Peyer's patch (tissue), 4 donors: ENCODE results near the gene MTARC2. TPM values are rescaled to one million over a fixed set of nuclear protein-coding genes. Genes with fewer than 3 reads are reported as not detected.

Experiments used
- DNase-seq, 3 donors: peaks; one replicate each; pipeline ENCODE4 v3.0.0-alpha.2; 2017 to 2019
- H3K27ac ChIP-seq, 4 donors: fragments of 200-600 bp; sonication (generic); one replicate each; pipeline ENCODE4 v1.5.1; 2016 to 2019
- H3K27me3 ChIP-seq, 2 donors: fragments of 200-600 bp; sonication (generic); one replicate each; pipeline ENCODE4 v1.5.1; 2019
- H3K36me3 ChIP-seq, 3 donors: fragments of 200-600 bp; sonication (generic); one replicate each; pipeline ENCODE4 v1.5.1; 2016 to 2019
- H3K4me1 ChIP-seq, 4 donors: fragments of 200-600 bp; sonication (generic); one replicate each; pipeline ENCODE4 v1.5.1; 2016 to 2019
- H3K4me3 ChIP-seq, 4 donors: fragments of 200-600 bp; sonication (generic); 1 replicate in 3 of 4; 2 replicates in 1 of 4; pipeline ENCODE4 v1.5.1; 2016 to 2019; ENCODE audit warnings: mild to moderate bottlenecking in 1 of 4
- H3K9me3 ChIP-seq, 4 donors: fragments of 200-600 bp; sonication (generic); one replicate each; pipeline ENCODE4 v1.5.1; 2016 to 2019; ENCODE audit warnings: mild to moderate bottlenecking in 1 of 4
- CTCF ChIP-seq, 6 experiments: fragments of 450-650 bp in 4 of 6; fragments of 200-600 bp in 2 of 6; sonication (generic) in 1 of 6; IDR thresholded peaks; one replicate each; pipeline ENCODE4 v1.5.1; 2017 to 2019; ENCODE audit warnings: antibody characterized with exemption in 6 of 6, mild to moderate bottlenecking in 3 of 6, moderate library complexity in 1 of 6
- POLR2A ChIP-seq, 2 donors: fragments of 450-650 bp; IDR thresholded peaks; one replicate each; pipeline ENCODE4 v1.5.1; 2017; ENCODE audit warnings: antibody characterized with exemption in 2 of 2, mild to moderate bottlenecking in 2 of 2, moderate library complexity in 2 of 2
- total RNA-seq, 4 donors: library from RNA; depleted of rRNA; stranded (reverse); fragments of >200 nt; gene quantifications; one replicate each; pipeline ENCODE4 v1.1.0, GENCODE V29; 2016

The MTARC2 gene
- total RNA-seq, 4 donors from 2014 or later: 47.9 to 96.0 (median 91.1) TPM

GRCh38 chr1:220824031-220824989 lies 76.2 kb downstream of the MTARC2 start:
- Histone ChIP-seq H3K4me1 (no peaks in the 10 kb centered on the region), H3K36me3 (no peaks in the 10 kb centered on the region), H3K27ac (no peak overlapping the region), H3K27me3 (no peaks in the 10 kb centered on the region), H3K9me3 (no peaks in the 10 kb centered on the region), H3K4me3 (no peak overlapping the region)
- DNase-seq: no peak
- no peak for TF ChIP-seq POLR2A (IDR thresholded peaks at IDR 0.05)
- TF ChIP-seq CTCF (IDR thresholded peaks at IDR 0.05): no peak

DNA sequence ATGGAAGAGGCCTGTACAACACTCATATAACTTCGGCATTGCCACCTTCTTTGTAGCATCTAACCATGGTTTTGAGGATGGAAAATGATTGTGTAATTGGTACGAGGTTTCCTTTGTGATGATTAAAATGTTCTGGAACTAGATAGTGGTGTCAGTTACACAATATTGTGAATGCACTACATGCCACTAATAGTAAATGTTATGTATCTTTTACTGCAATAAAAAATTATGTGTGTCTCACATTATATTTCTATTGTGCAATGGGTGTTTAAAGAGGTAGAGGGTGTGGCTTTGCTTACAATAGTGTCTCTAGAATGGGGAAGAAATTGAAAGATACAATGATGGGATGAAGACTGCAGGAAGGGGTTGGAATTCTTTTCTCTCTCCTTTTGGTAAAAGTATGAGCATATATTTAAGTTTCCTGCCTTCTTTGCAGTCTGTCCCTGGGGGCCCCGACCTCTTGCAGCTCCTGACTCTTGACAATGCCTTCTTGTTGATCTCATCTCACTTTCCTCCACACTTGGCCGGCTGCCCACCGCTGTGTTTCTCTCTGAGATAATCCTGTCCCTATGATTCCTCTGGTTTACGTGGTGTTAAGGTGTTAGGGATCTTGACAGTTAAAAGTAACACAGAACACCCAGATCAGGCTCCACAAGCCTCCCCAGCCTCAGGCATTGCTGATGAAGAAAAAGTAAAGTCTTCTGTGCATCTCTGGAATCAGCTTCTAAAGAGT lies 77.9 kb downstream of the MTARC2 start:
- TF ChIP-seq POLR2A (IDR thresholded peaks at IDR 0.05) (no peak), CTCF (IDR thresholded peaks at IDR 0.05) (no peak)
- no peak for DNase-seq

GRCh38 chr1:220826729-220827128 lies 78.6 kb downstream of the MTARC2 start:
- Histone ChIP-seq H3K4me1 (no peaks in the 10 kb centered on the region), H3K27ac (no peak overlapping the region), H3K36me3 (no peaks in the 10 kb centered on the region), H3K9me3 (no peaks in the 10 kb centered on the region), H3K27me3 (no peaks in the 10 kb centered on the region), H3K4me3 (no peak overlapping the region)
- TF ChIP-seq POLR2A (IDR thresholded peaks at IDR 0.05): no peak
- no peak for TF ChIP-seq CTCF (IDR thresholded peaks at IDR 0.05)
- DNase-seq: no peak

More for the DNA sequence above, 77.9 kb downstream of the MTARC2 start:
- Histone ChIP-seq H3K4me1 (no peaks in the 10 kb centered on the region), H3K27me3 (no peaks in the 10 kb centered on the region), H3K9me3 (no peaks in the 10 kb centered on the region), H3K27ac (no peak overlapping the region), H3K36me3 (no peaks in the 10 kb centered on the region), H3K4me3 (no peak overlapping the region)

DNA sequence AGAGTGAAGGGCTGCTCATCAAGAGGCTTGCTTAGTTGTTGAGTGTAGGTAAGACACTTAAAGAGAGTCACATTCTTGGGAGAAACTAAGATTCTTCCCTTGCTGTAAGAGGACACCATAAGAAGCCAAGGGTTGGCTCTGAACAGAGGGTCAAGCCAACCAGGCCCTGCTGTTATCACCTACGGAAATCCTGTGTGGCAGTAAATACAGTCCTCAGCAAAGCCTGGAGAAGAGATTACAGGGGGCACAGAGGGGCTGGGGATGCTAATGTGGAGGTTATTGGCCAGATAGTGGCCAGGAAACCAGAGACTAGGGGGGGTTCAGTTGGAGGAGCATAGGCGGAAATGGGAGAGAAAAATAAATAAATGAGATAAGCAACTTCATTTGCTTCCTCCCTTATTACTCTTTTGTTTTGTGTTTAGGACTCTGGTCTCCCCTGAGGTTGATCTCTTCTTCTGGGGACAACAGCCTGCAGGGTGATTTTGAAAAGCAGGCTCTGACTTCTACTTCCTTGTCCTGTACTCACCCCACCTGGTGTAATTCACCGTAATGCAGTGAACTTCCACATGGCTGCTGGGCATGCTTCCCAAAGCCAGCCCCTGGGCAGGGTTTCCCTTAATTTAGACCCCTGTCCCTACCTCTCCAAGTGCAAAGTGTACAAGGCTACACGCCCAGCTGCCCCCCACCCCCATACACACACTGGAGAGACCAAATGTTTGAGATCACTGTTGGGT lies 79.5 kb downstream of the MTARC2 start:
- Histone ChIP-seq H3K27me3 (no peaks in the 10 kb centered on the region), H3K9me3 (no peaks in the 10 kb centered on the region), H3K4me3 (no peak overlapping the region), H3K36me3 (no peaks in the 10 kb centered on the region), H3K27ac (no peak overlapping the region), H3K4me1 (no peaks in the 10 kb centered on the region)
- TF ChIP-seq CTCF (IDR thresholded peaks at IDR 0.05) (no peak), POLR2A (IDR thresholded peaks at IDR 0.05) (no peak)
- no peak for DNase-seq

DNA sequence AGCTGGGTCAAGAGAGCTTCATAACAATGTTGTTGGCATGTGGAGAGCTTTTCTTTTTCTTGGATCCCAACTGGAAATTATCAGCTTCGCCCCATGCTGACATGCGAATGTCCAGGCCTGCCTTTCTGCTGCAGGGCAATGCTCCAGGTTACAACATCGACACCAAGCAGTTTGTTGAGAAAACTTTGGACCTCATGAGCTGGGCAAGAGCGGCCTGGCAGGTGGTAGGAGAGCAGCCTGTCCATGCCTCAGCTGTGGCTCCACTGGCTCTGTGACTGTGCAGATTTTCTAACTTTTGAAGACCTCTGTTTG lies 80.0 kb downstream of the MTARC2 start:
- no peaks in the 10 kb centered on the region for H3K36me3 ChIP-seq
- no peaks in the 10 kb centered on the region for H3K9me3 ChIP-seq
- H3K27ac ChIP-seq: no peak overlapping the region
- no peak overlapping the region for H3K4me3 ChIP-seq
- no peak for DNase-seq
- TF ChIP-seq CTCF (IDR thresholded peaks at IDR 0.05) (no peak), POLR2A (IDR thresholded peaks at IDR 0.05) (no peak)
- H3K4me1 ChIP-seq: no peaks in the 10 kb centered on the region
- H3K27me3 ChIP-seq: no peaks in the 10 kb centered on the region
